ENCODE results near the gene EPHB1. TPM values are rescaled to one million over a fixed set of nuclear protein-coding genes. Genes with fewer than 3 reads are reported as not detected.

Gene EPHB1
- polyA plus RNA-seq, 1 donor from 2014 or later, result 18.7 TPM

- Histone ChIP-seq H2AFZ (ENCODE audit: low read depth, low read length) (no peak overlapping the region), H3K9ac (ENCODE audit: low read length) (no peak overlapping the region), H3K79me2 (replicated peaks; ENCODE audit: insufficient read depth, low read length) (no peaks in the 10 kb centered on the region), H3K27me3 (ENCODE audit: insufficient read depth, low read depth, low read length) (no peaks in the 10 kb centered on the region), H3K4me2 (ENCODE audit: low read length) (no peak overlapping the region), H3F3A (ENCODE audit: insufficient read depth, low read length, poor library complexity, severe bottlenecking) (no peaks in the 10 kb centered on the region), H4K20me1 (ENCODE audit: insufficient read depth) (no peaks in the 10 kb centered on the region), H3K27ac (ENCODE audit: low read length) (no peak overlapping the region), H3K9me2 (ENCODE audit: insufficient read depth, low read length) (no peaks in the 10 kb centered on the region), H3K9me3 (ENCODE audit: low read length) (no peaks in the 10 kb centered on the region), H3K4me3 (ENCODE audit: low read length) (no peak overlapping the region), H3K36me3 (ENCODE audit: insufficient read depth, low read length) (no peaks in the 10 kb centered on the region)
- no peak for TF ChIP-seq SMC3 (conservative IDR thresholded peaks at IDR 0.05; ENCODE audit: poor library complexity)
- no peak for TF ChIP-seq MXI1 (conservative IDR thresholded peaks at IDR 0.05; ENCODE audit: poor library complexity, severe bottlenecking)
- TF ChIP-seq REST (IDR thresholded peaks at IDR 0.05; ENCODE audit: borderline replicate concordance), result no peak
- no peak for TF ChIP-seq EZH2 (IDR thresholded peaks at IDR 0.05; ENCODE audit: borderline replicate concordance, insufficient read depth, low read length, poor library complexity, severe bottlenecking)
- no peak for TF ChIP-seq EP300 (conservative IDR thresholded peaks at IDR 0.05; ENCODE audit: poor library complexity, severe bottlenecking)
- TF ChIP-seq, protein P1, sequence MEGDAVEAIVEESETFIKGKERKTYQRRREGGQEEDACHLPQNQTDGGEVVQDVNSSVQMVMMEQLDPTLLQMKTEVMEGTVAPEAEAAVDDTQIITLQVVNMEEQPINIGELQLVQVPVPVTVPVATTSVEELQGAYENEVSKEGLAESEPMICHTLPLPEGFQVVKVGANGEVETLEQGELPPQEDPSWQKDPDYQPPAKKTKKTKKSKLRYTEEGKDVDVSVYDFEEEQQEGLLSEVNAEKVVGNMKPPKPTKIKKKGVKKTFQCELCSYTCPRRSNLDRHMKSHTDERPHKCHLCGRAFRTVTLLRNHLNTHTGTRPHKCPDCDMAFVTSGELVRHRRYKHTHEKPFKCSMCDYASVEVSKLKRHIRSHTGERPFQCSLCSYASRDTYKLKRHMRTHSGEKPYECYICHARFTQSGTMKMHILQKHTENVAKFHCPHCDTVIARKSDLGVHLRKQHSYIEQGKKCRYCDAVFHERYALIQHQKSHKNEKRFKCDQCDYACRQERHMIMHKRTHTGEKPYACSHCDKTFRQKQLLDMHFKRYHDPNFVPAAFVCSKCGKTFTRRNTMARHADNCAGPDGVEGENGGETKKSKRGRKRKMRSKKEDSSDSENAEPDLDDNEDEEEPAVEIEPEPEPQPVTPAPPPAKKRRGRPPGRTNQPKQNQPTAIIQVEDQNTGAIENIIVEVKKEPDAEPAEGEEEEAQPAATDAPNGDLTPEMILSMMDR (IDR thresholded peaks at IDR 0.05; ENCODE audit: poor library complexity, severe bottlenecking), result no peak
- no peak for TF ChIP-seq RAD21 (conservative IDR thresholded peaks at IDR 0.05)
- TF ChIP-seq TAF1 (IDR thresholded peaks at IDR 0.05; ENCODE audit: low read depth), result no peak
- no peak for TF ChIP-seq POLR2AphosphoS5 (IDR thresholded peaks at IDR 0.05)
Observed at GRCh38 chr3:135013206-135013605, 218.1 kb downstream of the EPHB1 start.

- no peak overlapping the region for H3K4me3 ChIP-seq (ENCODE audit: low read length)
- TF ChIP-seq EP300 (conservative IDR thresholded peaks at IDR 0.05; ENCODE audit: poor library complexity, severe bottlenecking) (no peak), SMC3 (conservative IDR thresholded peaks at IDR 0.05; ENCODE audit: poor library complexity) (no peak), RAD21 (conservative IDR thresholded peaks at IDR 0.05) (no peak), EZH2 (IDR thresholded peaks at IDR 0.05; ENCODE audit: borderline replicate concordance, insufficient read depth, low read length, poor library complexity, severe bottlenecking) (no peak)
- H4K20me1 ChIP-seq (ENCODE audit: insufficient read depth), result no peaks in the 10 kb centered on the region
- no peaks in the 10 kb centered on the region for H3K79me2 ChIP-seq (replicated peaks; ENCODE audit: insufficient read depth, low read length)
- H3K27me3 ChIP-seq (ENCODE audit: insufficient read depth, low read depth, low read length), result no peaks in the 10 kb centered on the region
- no peaks in the 10 kb centered on the region for H3K36me3 ChIP-seq (ENCODE audit: insufficient read depth, low read length)
- H2AFZ ChIP-seq (ENCODE audit: low read depth, low read length), result no peak overlapping the region
- no peaks in the 10 kb centered on the region for H3K9me3 ChIP-seq (ENCODE audit: low read length)
- H3F3A ChIP-seq (ENCODE audit: insufficient read depth, low read length, poor library complexity, severe bottlenecking), result no peaks in the 10 kb centered on the region
- H3K27ac ChIP-seq (ENCODE audit: low read length), result no peak overlapping the region
- no peaks in the 10 kb centered on the region for H3K9me2 ChIP-seq (ENCODE audit: insufficient read depth, low read length)
- H3K4me2 ChIP-seq (ENCODE audit: low read length), result no peak overlapping the region
- no peak overlapping the region for H3K9ac ChIP-seq (ENCODE audit: low read length)
Observed at GRCh38 chr3:135014566-135014965, 219.5 kb downstream of the EPHB1 start.
